ENCODE results near the gene ALDH6A1. TPM values are rescaled to one million over a fixed set of nuclear protein-coding genes. Genes with fewer than 3 reads are reported as not detected.

The ALDH6A1 gene
- total and polyA plus RNA-seq, 2 donors (not counting 1 experiment from before 2014, with no cell fraction given), result 2.8 to 16.7 TPM

- intact Hi-C loops (cut with micrococcal nuclease), result loop anchor here (1.0 to 2.0 kb wide), 3 partner anchors 65 to 679 kb away; partner anchors contain the start of genes BBOF1, COQ6, ENTPD5 and FAM161B
- H3K36me3 ChIP-seq (replicated peaks in 1 of 2; ENCODE audit: control extremely low read depth in 1 of 2, control insufficient read depth in 1 of 2, extremely low read depth in 1 of 2, insufficient read depth in 2 of 2, low read length in 1 of 2), result no peaks in the 10 kb centered on the region
- no peaks in the 10 kb centered on the region for H3K27me3 ChIP-seq (replicated peaks in 1 of 4; ENCODE audit: control extremely low read depth in 1 of 4, control insufficient read depth in 3 of 4, insufficient read depth in 4 of 4, low read length in 3 of 4)
- peak overlapping the region; percentile 74 to 77 (median 76) for H3K4me3 ChIP-seq (ENCODE audit: control extremely low read depth in 1 of 5, extremely low read depth in 1 of 5, insufficient read depth in 1 of 5, low read depth in 2 of 5, low read length in 4 of 5)
- ChIA-PET CTCF (no interaction called here), POLR2A (interaction anchor here (0.5 kb wide), 1 partner anchor 14 kb away, joined by 3 read pairs; no protein-coding TSS in a partner anchor)
- peaks cover 23 to 24% of the 10 kb centered on the region in 2 donors for H3K4me1 ChIP-seq (ENCODE audit: control insufficient read depth in 2 of 2, insufficient read depth in 2 of 2, low read length in 2 of 2)
- peak overlapping the region; percentile 93 for H3K4me2 ChIP-seq (replicated peaks; ENCODE audit: low read depth, low read length, poor library complexity, severe bottlenecking)
- H2AFZ ChIP-seq (ENCODE audit: insufficient read depth, low read depth, low read length, poor library complexity, severe bottlenecking), result peak overlapping the region; percentile 97
- DNase-seq (no peak), ATAC-seq (ENCODE audit: low read depth) (no peak)
- H3K9ac ChIP-seq (ENCODE audit: low read length), result peak overlapping the region; percentile 79
- H3K9me3 ChIP-seq (ENCODE audit: control extremely low read depth in 1 of 3, control insufficient read depth in 2 of 3, insufficient read depth in 1 of 3, low read length in 2 of 3), result no peaks in the 10 kb centered on the region
- Mint-ChIP-seq H3K4me1 (peaks cover 32% of the 10 kb centered on the region), H3K27me3 (no peaks in the 10 kb centered on the region), H3K27ac (peak overlapping the region; percentile 88), H3K9me3 (ENCODE audit: insufficient read depth) (no peaks in the 10 kb centered on the region), H3K4me3 (peak overlapping the region; percentile 95)
- H3K79me2 ChIP-seq (ENCODE audit: control insufficient read depth, insufficient read depth, low read length), result peaks cover 48% of the 10 kb centered on the region
- peak overlapping the region in 1 of 2 donors; percentile 69 for H3K27ac ChIP-seq (ENCODE audit: low read length in 2 of 2)
- TF ChIP-seq EZH2 (IDR thresholded peaks at IDR 0.05; ENCODE audit: borderline replicate concordance, insufficient read depth, low read depth, low read length, poor library complexity, severe bottlenecking) (no peak), CTCF (IDR thresholded peaks at IDR 0.05) (no peak)
- H4K20me1 ChIP-seq (ENCODE audit: control insufficient read depth, insufficient read depth, low read length, poor library complexity, severe bottlenecking), result no peaks in the 10 kb centered on the region
- WGBS (ENCODE audit: insufficient coverage), result 1% methylated on average over 10 of the region's 15 CpGs
Measured at GRCh38 chr14:74083784-74084276, 423 bp downstream of the ALDH6A1 start.

- Mint-ChIP-seq H3K9me3 (ENCODE audit: insufficient read depth) (no peaks in the 10 kb centered on the region), H3K27me3 (no peaks in the 10 kb centered on the region), H3K27ac (peak overlapping the region; percentile 37), H3K4me3 (peak overlapping the region; percentile 95), H3K4me1 (peaks cover 29% of the 10 kb centered on the region)
- Histone ChIP-seq H3K4me3 (ENCODE audit: control extremely low read depth in 1 of 5, extremely low read depth in 1 of 5, insufficient read depth in 1 of 5, low read depth in 2 of 5, low read length in 4 of 5) (no peak overlapping the region), H2AFZ (ENCODE audit: insufficient read depth, low read depth, low read length, poor library complexity, severe bottlenecking) (peak overlapping the region; percentile 97), H3K9me3 (ENCODE audit: control extremely low read depth in 1 of 3, control insufficient read depth in 2 of 3, insufficient read depth in 1 of 3, low read length in 2 of 3) (no peaks in the 10 kb centered on the region), H3K27ac (ENCODE audit: low read length in 2 of 2) (no peak overlapping the region), H3K4me2 (replicated peaks; ENCODE audit: low read depth, low read length, poor library complexity, severe bottlenecking) (no peak overlapping the region), H3K9ac (ENCODE audit: low read length) (peak overlapping the region; percentile 79), H3K79me2 (ENCODE audit: control insufficient read depth, insufficient read depth, low read length) (peaks cover 45% of the 10 kb centered on the region), H3K36me3 (replicated peaks in 1 of 2; ENCODE audit: control extremely low read depth in 1 of 2, control insufficient read depth in 1 of 2, extremely low read depth in 1 of 2, insufficient read depth in 2 of 2, low read length in 1 of 2) (no peaks in the 10 kb centered on the region), H3K27me3 (replicated peaks in 1 of 4; ENCODE audit: control extremely low read depth in 1 of 4, control insufficient read depth in 3 of 4, insufficient read depth in 4 of 4, low read length in 3 of 4) (no peaks in the 10 kb centered on the region), H3K4me1 (ENCODE audit: control insufficient read depth in 2 of 2, insufficient read depth in 2 of 2, low read length in 2 of 2) (peaks cover 23 to 24% of the 10 kb centered on the region in 2 donors), H4K20me1 (ENCODE audit: control insufficient read depth, insufficient read depth, low read length, poor library complexity, severe bottlenecking) (no peaks in the 10 kb centered on the region)
- DNase-seq, result no peak
- no peak for TF ChIP-seq EZH2 (IDR thresholded peaks at IDR 0.05; ENCODE audit: borderline replicate concordance, insufficient read depth, low read depth, low read length, poor library complexity, severe bottlenecking)
- TF ChIP-seq CTCF (IDR thresholded peaks at IDR 0.05), result no peak
- WGBS (ENCODE audit: insufficient coverage), result no CpG with 5 or more reads among the region's 3 CpGs
- ChIA-PET CTCF (no interaction called here), POLR2A (interaction anchor here (0.5 kb wide), 1 partner anchor 41 kb away, joined by 6 read pairs; no protein-coding TSS in a partner anchor)
- intact Hi-C loops (cut with micrococcal nuclease), result no loop called here
- ATAC-seq (ENCODE audit: low read depth), result no peak
Measured at GRCh38 chr14:74083161-74083560, 1.1 kb downstream of the ALDH6A1 start.

Measured in B cell (primary cell).